Keratinocyte (primary cell): ENCODE measurements around the gene SKI. TPM values are rescaled to one million over a fixed set of nuclear protein-coding genes. Genes with fewer than 3 reads are reported as not detected.

Source experiments
- DNase-seq: peaks from one replicate; pipeline ENCODE4 v3.0.0-alpha.2; 2011; ENCODE audit warnings: low read depth, missing footprints, low spot score
- FAIRE-seq: peaks from 2 replicates; lab custom pipeline; 2011; peaks lifted over from hg19 to GRCh38; lab: Jason Lieb, UNC
- H2AFZ ChIP-seq: 2 replicates; pipeline ENCODE4 v1.6.0; 2012; ENCODE audit warnings: low read length, control low read depth, inconsistent platforms; ENCODE audit not compliant: control insufficient read depth
- H3K27ac ChIP-seq: 2 replicates; pipeline ENCODE4 v1.5.1; 2011; ENCODE audit warnings: low read length; ENCODE audit not compliant: control insufficient read depth, insufficient read depth
- H3K27me3 ChIP-seq: 3 replicates; pipeline ENCODE4 v1.6.0; 2011; ENCODE audit warnings: low read length; ENCODE audit not compliant: control insufficient read depth, insufficient read depth; ENCODE audit errors: extremely low read depth
- H3K36me3 ChIP-seq, 2 experiments: 2 replicates in 1 of 2; 3 replicates in 1 of 2; pipeline ENCODE4 v1.5.1; 2011; ENCODE audit warnings: low read length in 2 of 2, mild to moderate bottlenecking in 1 of 2; ENCODE audit not compliant: control insufficient read depth in 2 of 2, insufficient read depth in 2 of 2; ENCODE audit errors: extremely low read depth in 1 of 2
- H3K4me1 ChIP-seq: 3 replicates; pipeline ENCODE4 v1.5.1; 2011; ENCODE audit warnings: low read length; ENCODE audit not compliant: control insufficient read depth, insufficient read depth; ENCODE audit errors: extremely low read depth
- H3K4me2 ChIP-seq: 3 replicates; pipeline ENCODE4 v1.6.0; 2011; ENCODE audit warnings: low read depth, low read length; ENCODE audit not compliant: control insufficient read depth, insufficient read depth; ENCODE audit errors: extremely low read depth
- H3K4me3 ChIP-seq, 3 experiments: fragments of 200-600 bp in 1 of 3; sonication (generic) in 1 of 3; 2 replicates in 2 of 3; 3 replicates in 1 of 3; pipeline ENCODE4 v1.5.1; 2011 to 2016; ENCODE audit warnings: low read length in 3 of 3, mild to moderate bottlenecking in 3 of 3, control low read depth in 2 of 3, inconsistent platforms in 1 of 3, low read depth in 1 of 3, mixed read lengths in 1 of 3, mixed run types in 1 of 3, moderate library complexity in 1 of 3; ENCODE audit not compliant: control insufficient read depth in 2 of 3, insufficient read depth in 2 of 3; ENCODE audit errors: extremely low read depth in 1 of 3
- H3K79me2 ChIP-seq: 2 replicates; pipeline ENCODE4 v1.6.0; 2012; ENCODE audit warnings: low read length; ENCODE audit not compliant: control insufficient read depth, insufficient read depth
- H3K9ac ChIP-seq: 3 replicates; pipeline ENCODE4 v1.6.0; 2011; ENCODE audit warnings: low read length; ENCODE audit not compliant: control insufficient read depth, insufficient read depth; ENCODE audit errors: extremely low read depth
- H3K9me1 ChIP-seq: 3 replicates; pipeline ENCODE4 v1.6.0; 2011; ENCODE audit warnings: low read length; ENCODE audit not compliant: control insufficient read depth, insufficient read depth; ENCODE audit errors: extremely low read depth
- H3K9me3 ChIP-seq: 2 replicates; pipeline ENCODE4 v1.5.1; 2012; ENCODE audit warnings: low read depth, low read length; ENCODE audit not compliant: control insufficient read depth
- H4K20me1 ChIP-seq: 3 replicates; pipeline ENCODE4 v1.6.0; 2011; ENCODE audit warnings: low read length; ENCODE audit not compliant: control insufficient read depth, insufficient read depth; ENCODE audit errors: extremely low read depth
- CTCF ChIP-seq, 3 experiments: IDR thresholded peaks in 1 of 3; conservative IDR thresholded peaks in 1 of 3; optimal IDR thresholded peaks in 1 of 3; 2 replicates in 2 of 3; 3 replicates in 1 of 3; pipeline versions ENCODE3 to v1.5.1; 2011; ENCODE audit warnings: low read length in 3 of 3, mild to moderate bottlenecking in 3 of 3, moderate library complexity in 2 of 3, control low read depth in 1 of 3, inconsistent platforms in 1 of 3; ENCODE audit not compliant: insufficient read depth in 2 of 3; ENCODE audit errors: extremely low read depth in 1 of 3
- EZH2 ChIP-seq: IDR thresholded peaks from one replicate; pipeline ENCODE4 v1.6.1; 2012; ENCODE audit warnings: inconsistent platforms, mild to moderate bottlenecking, low read length, moderate library complexity
- dilution Hi-C: fragments of 300-500 bp; cut with MboI; formaldehyde crosslinking; loops from one replicate; pipeline ENCODE4 v1.7.0; 2020; ENCODE audit warnings: low sequenced_read_pairs; ENCODE audit not compliant: extremely low pct_ligation_motif_present
- polyA plus RNA-seq, 5 experiments: library from polyadenylated mRNA; depleted of rRNA in 3 of 5; stranded (reverse) in 3 of 5; stranded (forward) in 1 of 5; unstranded in 1 of 5; fragments of >200 nt; gene quantifications; 1 replicate in 1 of 5; 2 replicates in 3 of 5; 3 replicates in 1 of 5; pipeline versions ENCODE4 v1.2.1 to v1.2.3, GENCODE V29; 2011 to 2012; ENCODE audit warnings: missing spikeins in 2 of 5, low read depth in 1 of 5, low replicate concordance in 1 of 5

SKI gene
- polyA plus RNA-seq, 1 donor (not counting 4 experiments of a cell fraction or from before 2014, with no cell fraction given): 4.8 TPM

DNA sequence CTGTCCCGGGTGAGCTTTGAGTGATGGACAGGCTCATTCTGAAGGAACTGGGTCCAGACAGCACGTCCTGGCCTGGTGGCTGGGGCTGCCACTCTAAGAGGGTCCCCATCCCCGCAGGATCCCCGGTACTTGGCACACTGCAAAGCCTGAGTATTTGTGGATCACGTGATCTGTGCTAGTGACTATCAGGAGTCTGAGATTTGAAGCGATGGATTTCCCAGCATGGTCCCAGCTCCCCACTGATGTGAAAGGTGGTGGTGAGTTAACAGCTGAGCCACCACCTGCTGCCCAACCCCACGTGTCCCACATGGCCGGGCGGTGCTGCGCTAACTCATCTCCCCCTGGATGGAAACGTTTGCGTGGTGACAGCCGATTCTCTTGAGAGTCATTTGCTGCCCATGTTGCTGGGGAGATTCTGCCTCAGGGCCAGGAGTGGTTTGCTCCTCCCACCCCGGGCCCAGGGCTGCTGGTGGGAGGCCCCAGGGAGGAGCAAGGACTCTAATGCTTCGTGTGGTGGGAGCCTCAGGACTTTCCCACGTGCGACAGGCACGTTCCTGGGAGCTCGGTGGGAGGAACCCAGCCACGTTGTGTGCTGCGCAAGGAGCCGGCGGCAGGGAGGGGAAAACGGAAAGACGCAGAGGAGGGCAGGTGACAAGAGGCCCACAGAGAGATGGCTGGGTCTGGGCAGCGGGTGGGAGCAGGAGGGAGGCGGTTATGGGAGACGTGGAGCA lies 48.7 kb upstream of the SKI start:
- dilution Hi-C loops: no loop called here
- H3K9ac ChIP-seq: no peak overlapping the region

GRCh38 chr1:2180297-2181245 lies 47.5 kb upstream of the SKI start:
- Histone ChIP-seq H3K9me1 (no peaks in the 10 kb centered on the region), H3K27me3 (no peaks in the 10 kb centered on the region), H4K20me1 (no peaks in the 10 kb centered on the region), H3K9ac (no peak overlapping the region), H3K36me3 (peaks cover 12 to 17% of the 10 kb centered on the region in 2 experiments), H3K4me2 (no peak overlapping the region), H3K9me3 (no peaks in the 10 kb centered on the region), H2AFZ (no peak overlapping the region), H3K4me1 (no peaks in the 10 kb centered on the region), H3K4me3 (no peak overlapping the region), H3K27ac (no peak overlapping the region), H3K79me2 (no peaks in the 10 kb centered on the region)
- TF ChIP-seq EZH2: no peak
- TF ChIP-seq CTCF (optimal IDR thresholded peaks at IDR 0.05 in 1 of 3, IDR thresholded peaks at IDR 0.05 in 1 of 3, conservative IDR thresholded peaks at IDR 0.05 in 1 of 3; ENCODE audit: extremely low read depth in 1 of 3, insufficient read depth in 2 of 3, low read length in 3 of 3): no peak
- FAIRE-seq (no peak), DNase-seq (no peak)
- dilution Hi-C loops: no loop called here

More for the DNA sequence above, 48.7 kb upstream of the SKI start:
- no peak for DNase-seq
- no peak for FAIRE-seq
- H3K27me3 ChIP-seq: no peaks in the 10 kb centered on the region
- no peak overlapping the region for H2AFZ ChIP-seq
- H3K9me3 ChIP-seq: no peaks in the 10 kb centered on the region
- no peaks in the 10 kb centered on the region for H3K79me2 ChIP-seq
- H3K4me3 ChIP-seq: no peak overlapping the region
- H3K4me2 ChIP-seq: no peak overlapping the region
- no peak for TF ChIP-seq EZH2
- TF ChIP-seq CTCF (optimal IDR thresholded peaks at IDR 0.05 in 1 of 3, IDR thresholded peaks at IDR 0.05 in 1 of 3, conservative IDR thresholded peaks at IDR 0.05 in 1 of 3; ENCODE audit: extremely low read depth in 1 of 3, insufficient read depth in 2 of 3, low read length in 3 of 3): no peak
- no peaks in the 10 kb centered on the region for H3K9me1 ChIP-seq
- peaks cover 4% of the 10 kb centered on the region for H3K4me1 ChIP-seq
- H3K27ac ChIP-seq: no peak overlapping the region
- no peaks in the 10 kb centered on the region for H4K20me1 ChIP-seq
- peaks cover 12 to 15% of the 10 kb centered on the region in 2 experiments for H3K36me3 ChIP-seq
